Activated CD4-positive, alpha-beta T cell treated with anti-CD3 and anti-CD28 coated beads, Interleukin-2, amount 50 U/mL, for 48 hours (primary cell): Measurements from ENCODE around the gene FBXO41.
A peak's percentile ranks its signal among the peaks of the same experiment; 100 is the strongest.
"Not testable (repeated sequence)": the region's sequence is repeated elsewhere in the genome, so short reads cannot be mapped to it uniquely, and the experiment has no call there.

ENCODE experiments used
- DNase-seq, 2 experiments: peaks; one replicate each; pipeline ENCODE4 v3.0.0-alpha.2; 2020

FBXO41 gene

GRCh38 chr2:73286134-73286655 lies 1.9 kb upstream of the FBXO41 start:
- DNase-seq = no peak

- DNase-seq = no peak
Measured at GRCh38 chr2:73285159-73285739, 971 bp upstream of the FBXO41 start.

GRCh38 chr2:73283545-73284295 lies 558 bp downstream of the FBXO41 start:
- DNase-seq = peak in 1 of 2 experiments; percentile 63

GRCh38 chr2:73282924-73283544 lies 1.2 kb downstream of the FBXO41 start:
- no peak for DNase-seq

- no peak for DNase-seq
Measured at GRCh38 chr2:73281244-73281643, 3.0 kb downstream of the FBXO41 start.

GRCh38 chr2:73279852-73280251 lies 4.4 kb downstream of the FBXO41 start:
- no peak for DNase-seq

- DNase-seq = no peak
Measured at GRCh38 chr2:73272270-73272669, 12.0 kb downstream of the FBXO41 start.

- no peak for DNase-seq
Measured at GRCh38 chr2:73269686-73270465, 14.4 kb downstream of the FBXO41 start.

- DNase-seq = peak; percentile 69 to 75
Measured at GRCh38 chr2:73268830-73269685, 15.2 kb downstream of the FBXO41 start.

GRCh38 chr2:73268366-73268829 lies 15.9 kb downstream of the FBXO41 start:
- DNase-seq = no peak

- DNase-seq = no peak
Measured at GRCh38 chr2:73267008-73267407, 17.3 kb downstream of the FBXO41 start.

- DNase-seq = no peak
Measured at GRCh38 chr2:73266061-73266901, 18.0 kb downstream of the FBXO41 start.

- DNase-seq = no peak
Measured at GRCh38 chr2:73265298-73266060, 18.8 kb downstream of the FBXO41 start.

GRCh38 chr2:73264783-73265182 lies 19.5 kb downstream of the FBXO41 start:
- DNase-seq = no peak

- no peak for DNase-seq
Measured at GRCh38 chr2:73264332-73264606, 20.0 kb downstream of the FBXO41 start.

- no peak for DNase-seq
Measured at GRCh38 chr2:73263540-73264331, 20.5 kb downstream of the FBXO41 start.

GRCh38 chr2:73262691-73263429 lies 21.4 kb downstream of the FBXO41 start:
- DNase-seq = not testable (repeated sequence)

GRCh38 chr2:73262108-73262651 lies 22.1 kb downstream of the FBXO41 start:
- no peak for DNase-seq
